ENCODE results near the gene ACKR1.

The ACKR1 gene

DNA sequence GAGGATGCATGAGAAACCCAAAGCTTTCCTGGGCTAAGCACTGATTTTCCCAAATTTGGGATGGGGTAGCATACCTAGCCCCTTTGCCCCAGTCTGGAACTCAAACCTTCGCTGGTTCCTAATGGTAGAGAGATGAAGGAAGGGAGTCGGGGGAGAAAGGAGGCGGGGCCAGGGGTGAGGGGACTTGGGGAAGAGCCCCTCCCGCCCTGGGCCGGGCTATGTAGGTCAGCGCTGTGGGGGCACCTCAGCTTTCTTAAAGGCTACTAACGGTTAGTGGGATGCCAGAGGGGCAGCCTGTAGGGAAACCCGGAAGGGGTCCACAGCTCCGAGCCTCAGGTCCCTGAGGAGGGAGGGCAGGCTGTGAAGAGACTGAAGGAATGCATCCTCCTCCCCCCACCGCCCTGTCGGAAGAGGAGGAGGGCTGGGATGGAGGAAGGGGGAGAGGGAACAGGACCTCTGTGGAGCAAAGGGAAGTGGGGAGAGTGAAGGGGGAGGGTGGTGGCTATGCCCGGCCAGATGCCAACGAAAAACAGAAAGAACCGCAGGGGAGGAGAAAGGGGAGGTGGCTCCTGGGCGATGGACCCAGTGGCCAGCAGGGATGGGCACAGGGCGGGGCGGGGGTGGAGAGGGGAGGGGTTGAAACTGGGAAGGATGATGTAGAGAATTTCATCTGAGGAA is 31.9 kb upstream of the ACKR1 start:
- Histone ChIP-seq H3K27ac (ENCODE audit: low read length) (no peak overlapping the region), H3K27me3 (ENCODE audit: low read depth, low read length) (peaks cover 10% of the 10 kb centered on the region), H3K9me3 (ENCODE audit: control insufficient read depth in 1 of 2, low read length in 2 of 2) (no peaks in the 10 kb centered on the region), H3K4me1 (ENCODE audit: control insufficient read depth in 1 of 2, insufficient read depth in 2 of 2, low read length in 2 of 2) (peaks cover 0 to 21% of the 10 kb centered on the region in 2 donors), H3K36me3 (ENCODE audit: control insufficient read depth in 1 of 2, insufficient read depth in 2 of 2, low read length in 2 of 2) (no peaks in the 10 kb centered on the region), H3K4me3 (ENCODE audit: low read depth in 1 of 2, low read length in 2 of 2) (peak overlapping the region; percentile 10 to 62)

DNA sequence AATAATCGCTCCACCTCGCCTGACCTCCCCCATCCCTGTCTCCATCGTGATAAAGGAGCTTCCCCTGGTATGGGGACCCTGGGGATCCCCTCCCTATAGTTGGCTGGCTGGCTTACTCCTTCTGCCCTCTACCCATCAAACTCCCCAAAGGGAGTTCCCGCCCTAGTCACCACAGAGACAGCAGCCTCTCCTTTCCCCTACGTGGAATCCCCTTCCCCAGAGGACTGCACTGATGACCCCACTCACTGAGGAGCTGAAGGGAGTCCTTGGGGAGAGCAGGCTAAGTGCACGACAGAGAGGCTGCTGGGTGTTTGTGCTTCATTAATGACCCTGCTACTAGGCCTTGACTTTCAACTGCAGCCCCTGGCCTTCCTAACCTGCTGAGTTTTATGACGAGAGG is 31.4 kb upstream of the ACKR1 start:
- no peak overlapping the region for H3K4me3 ChIP-seq (ENCODE audit: low read depth in 1 of 2, low read length in 2 of 2)
- no peaks in the 10 kb centered on the region for H3K36me3 ChIP-seq (ENCODE audit: control insufficient read depth in 1 of 2, insufficient read depth in 2 of 2, low read length in 2 of 2)
- H3K27ac ChIP-seq (ENCODE audit: low read length) = no peak overlapping the region
- no peaks in the 10 kb centered on the region for H3K9me3 ChIP-seq (ENCODE audit: control insufficient read depth in 1 of 2, low read length in 2 of 2)
- peaks cover 10% of the 10 kb centered on the region for H3K27me3 ChIP-seq (ENCODE audit: low read depth, low read length)
- H3K4me1 ChIP-seq (ENCODE audit: control insufficient read depth in 1 of 2, insufficient read depth in 2 of 2, low read length in 2 of 2) = peaks cover 0 to 21% of the 10 kb centered on the region in 2 donors

DNA sequence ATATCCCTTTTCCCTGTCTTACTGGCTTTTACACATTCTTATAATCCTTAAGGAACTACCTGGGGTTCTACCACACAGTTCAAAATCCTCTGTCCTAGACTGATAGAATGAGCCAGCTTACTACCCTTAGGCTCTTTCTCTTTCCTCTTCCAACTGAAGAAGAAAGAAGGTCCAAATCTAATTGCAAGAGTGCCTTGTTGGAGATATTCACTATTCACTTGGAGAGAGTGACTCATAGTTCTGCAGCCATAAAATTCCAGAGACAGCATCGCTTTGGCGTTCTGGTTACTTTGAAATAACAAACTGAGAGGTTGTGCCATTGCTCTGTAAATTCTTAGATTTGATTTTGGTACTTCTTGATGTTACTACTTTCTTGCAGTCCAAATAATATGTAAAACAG is 29.1 kb upstream of the ACKR1 start:
- no peaks in the 10 kb centered on the region for H3K36me3 ChIP-seq (ENCODE audit: control insufficient read depth in 1 of 2, insufficient read depth in 2 of 2, low read length in 2 of 2)
- no peaks in the 10 kb centered on the region for H3K9me3 ChIP-seq (ENCODE audit: control insufficient read depth in 1 of 2, low read length in 2 of 2)
- no peak overlapping the region for H3K4me3 ChIP-seq (ENCODE audit: low read depth in 1 of 2, low read length in 2 of 2)
- peaks cover 0 to 21% of the 10 kb centered on the region in 2 donors for H3K4me1 ChIP-seq (ENCODE audit: control insufficient read depth in 1 of 2, insufficient read depth in 2 of 2, low read length in 2 of 2)
- no peak overlapping the region for H3K27ac ChIP-seq (ENCODE audit: low read length)
- H3K27me3 ChIP-seq (ENCODE audit: low read depth, low read length) = peaks cover 9% of the 10 kb centered on the region

- H3K4me3 ChIP-seq (ENCODE audit: low read depth in 1 of 2, low read length in 2 of 2) = no peak overlapping the region
Measured at GRCh38 chr1:159177272-159177907, 27.3 kb upstream of the ACKR1 start.

DNA sequence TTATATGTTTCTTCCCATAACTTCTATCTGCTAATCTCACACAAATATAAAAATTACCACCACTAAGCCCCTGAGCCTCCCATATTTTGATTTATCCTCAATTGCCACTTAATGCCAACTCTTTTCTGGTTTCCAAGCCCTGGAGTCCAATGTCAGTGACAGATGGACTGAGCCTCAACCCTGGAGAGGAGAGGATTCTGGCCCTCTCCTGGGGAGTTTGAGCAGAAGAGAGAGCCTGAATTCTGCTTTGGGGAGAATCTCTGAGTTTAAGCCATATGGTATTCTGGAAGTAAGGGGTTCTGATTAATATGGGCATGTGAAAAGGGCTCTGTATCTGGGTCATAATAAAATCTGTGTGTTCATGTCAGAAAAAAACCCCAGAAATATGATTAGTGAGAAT is 24.8 kb upstream of the ACKR1 start:
- no peaks in the 10 kb centered on the region for H3K27me3 ChIP-seq (ENCODE audit: low read depth, low read length)
- no peaks in the 10 kb centered on the region for H3K36me3 ChIP-seq (ENCODE audit: control insufficient read depth in 1 of 2, insufficient read depth in 2 of 2, low read length in 2 of 2)
- H3K27ac ChIP-seq (ENCODE audit: low read length) = no peak overlapping the region
- no peaks in the 10 kb centered on the region for H3K4me1 ChIP-seq (ENCODE audit: control insufficient read depth in 1 of 2, insufficient read depth in 2 of 2, low read length in 2 of 2)
- H3K4me3 ChIP-seq (ENCODE audit: low read depth in 1 of 2, low read length in 2 of 2) = no peak overlapping the region
- H3K9me3 ChIP-seq (ENCODE audit: control insufficient read depth in 1 of 2, low read length in 2 of 2) = no peaks in the 10 kb centered on the region

More at GRCh38 chr1:159177272-159177907, 27.3 kb upstream of the ACKR1 start:
- Histone ChIP-seq H3K27me3 (ENCODE audit: low read depth, low read length) (peaks cover 4% of the 10 kb centered on the region), H3K36me3 (ENCODE audit: control insufficient read depth in 1 of 2, insufficient read depth in 2 of 2, low read length in 2 of 2) (no peaks in the 10 kb centered on the region), H3K27ac (ENCODE audit: low read length) (no peak overlapping the region), H3K4me1 (ENCODE audit: control insufficient read depth in 1 of 2, insufficient read depth in 2 of 2, low read length in 2 of 2) (peaks cover 0 to 5% of the 10 kb centered on the region in 2 donors), H3K9me3 (ENCODE audit: control insufficient read depth in 1 of 2, low read length in 2 of 2) (no peaks in the 10 kb centered on the region)

GRCh38 chr1:159180516-159180915 is 24.2 kb upstream of the ACKR1 start:
- Histone ChIP-seq H3K36me3 (ENCODE audit: control insufficient read depth in 1 of 2, insufficient read depth in 2 of 2, low read length in 2 of 2) (no peaks in the 10 kb centered on the region), H3K27ac (ENCODE audit: low read length) (no peak overlapping the region), H3K4me3 (ENCODE audit: low read depth in 1 of 2, low read length in 2 of 2) (no peak overlapping the region), H3K27me3 (ENCODE audit: low read depth, low read length) (no peaks in the 10 kb centered on the region), H3K9me3 (ENCODE audit: control insufficient read depth in 1 of 2, low read length in 2 of 2) (no peaks in the 10 kb centered on the region), H3K4me1 (ENCODE audit: control insufficient read depth in 1 of 2, insufficient read depth in 2 of 2, low read length in 2 of 2) (no peaks in the 10 kb centered on the region)

DNA sequence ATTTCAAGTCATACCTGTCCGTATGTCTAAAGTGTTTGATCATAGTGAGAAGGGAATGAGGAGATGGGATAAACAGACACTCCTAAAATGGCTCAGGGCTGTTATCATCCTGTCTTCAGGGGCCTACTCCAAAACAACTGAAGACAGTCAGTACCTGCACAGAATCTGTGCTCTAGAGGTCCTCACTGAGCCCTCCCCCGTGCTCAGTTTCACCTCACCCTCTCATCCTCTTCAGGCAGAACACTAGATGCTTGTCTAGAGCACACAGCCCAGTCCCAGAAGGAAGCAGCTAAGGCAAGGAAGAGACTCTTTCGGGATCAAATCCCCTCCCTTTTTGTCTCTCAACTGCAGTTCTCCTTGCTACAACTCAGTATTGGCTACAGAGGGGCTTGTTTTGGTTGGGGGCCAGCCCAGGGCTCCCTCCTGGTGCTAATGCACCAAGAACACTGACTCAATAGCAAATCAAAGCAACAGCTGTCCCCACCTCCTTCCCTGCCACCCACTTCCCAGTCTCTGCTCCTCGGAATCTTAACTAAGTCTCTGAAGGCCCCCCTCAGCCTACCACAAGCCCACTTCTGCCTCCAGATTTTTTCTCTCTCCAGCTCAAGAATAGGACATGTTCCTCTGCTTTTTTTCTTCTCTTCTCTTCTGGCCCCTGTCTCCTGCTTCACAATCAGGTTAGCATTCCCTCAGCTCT is 23.2 kb upstream of the ACKR1 start:
- no peaks in the 10 kb centered on the region for H3K9me3 ChIP-seq (ENCODE audit: control insufficient read depth in 1 of 2, low read length in 2 of 2)
- no peaks in the 10 kb centered on the region for H3K36me3 ChIP-seq (ENCODE audit: control insufficient read depth in 1 of 2, insufficient read depth in 2 of 2, low read length in 2 of 2)
- H3K4me3 ChIP-seq (ENCODE audit: low read depth in 1 of 2, low read length in 2 of 2) = no peak overlapping the region
- H3K4me1 ChIP-seq (ENCODE audit: control insufficient read depth in 1 of 2, insufficient read depth in 2 of 2, low read length in 2 of 2) = no peaks in the 10 kb centered on the region
- no peak overlapping the region for H3K27ac ChIP-seq (ENCODE audit: low read length)
- no peaks in the 10 kb centered on the region for H3K27me3 ChIP-seq (ENCODE audit: low read depth, low read length)

DNA sequence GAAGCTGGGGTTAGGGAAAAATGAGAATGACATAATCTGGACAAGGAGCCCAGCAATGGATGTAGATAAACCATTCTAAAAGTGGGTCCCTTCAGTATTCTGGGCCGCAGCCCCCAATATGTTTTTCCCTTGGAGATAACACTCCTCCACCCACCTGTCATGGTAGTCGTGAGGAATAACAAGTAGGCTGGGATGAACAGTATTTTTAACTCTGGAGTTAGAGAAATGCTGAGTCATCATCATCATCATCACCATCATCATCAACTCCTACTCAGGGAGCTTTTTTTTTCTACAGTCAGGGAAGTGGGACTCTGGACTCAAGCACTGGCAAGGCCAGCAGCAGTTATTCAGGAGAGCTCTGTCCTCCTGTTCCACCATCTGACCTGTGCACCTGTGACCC is 20.5 kb upstream of the ACKR1 start:
- peaks cover 4% of the 10 kb centered on the region for H3K27me3 ChIP-seq (ENCODE audit: low read depth, low read length)
- no peaks in the 10 kb centered on the region for H3K36me3 ChIP-seq (ENCODE audit: control insufficient read depth in 1 of 2, insufficient read depth in 2 of 2, low read length in 2 of 2)
- no peaks in the 10 kb centered on the region for H3K9me3 ChIP-seq (ENCODE audit: control insufficient read depth in 1 of 2, low read length in 2 of 2)
- no peak overlapping the region for H3K27ac ChIP-seq (ENCODE audit: low read length)
- H3K4me3 ChIP-seq (ENCODE audit: low read depth in 1 of 2, low read length in 2 of 2) = no peak overlapping the region
- H3K4me1 ChIP-seq (ENCODE audit: control insufficient read depth in 1 of 2, insufficient read depth in 2 of 2, low read length in 2 of 2) = no peaks in the 10 kb centered on the region

DNA sequence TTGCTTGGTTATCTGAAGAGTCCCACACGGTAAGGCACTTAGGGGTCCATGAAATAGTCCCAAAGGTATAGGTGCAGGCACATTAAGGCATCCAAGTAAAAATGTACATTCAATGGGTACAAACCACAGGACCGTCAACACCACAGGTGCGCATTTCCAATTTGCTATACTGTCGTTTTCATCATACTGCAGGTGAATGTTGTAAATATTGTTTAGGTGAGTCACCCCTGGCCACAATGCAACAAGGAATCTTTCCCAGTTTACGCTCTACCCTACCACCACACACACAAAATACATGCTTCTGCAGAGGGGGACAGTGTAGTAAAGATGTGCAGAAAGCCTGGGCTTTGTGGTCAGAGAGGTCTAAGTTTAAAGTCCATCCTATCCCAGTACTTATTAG is 19.6 kb upstream of the ACKR1 start:
- H3K36me3 ChIP-seq (ENCODE audit: control insufficient read depth in 1 of 2, insufficient read depth in 2 of 2, low read length in 2 of 2) = no peaks in the 10 kb centered on the region
- no peaks in the 10 kb centered on the region for H3K9me3 ChIP-seq (ENCODE audit: control insufficient read depth in 1 of 2, low read length in 2 of 2)
- peaks cover 4% of the 10 kb centered on the region for H3K27me3 ChIP-seq (ENCODE audit: low read depth, low read length)
- no peak overlapping the region for H3K27ac ChIP-seq (ENCODE audit: low read length)
- no peak overlapping the region for H3K4me3 ChIP-seq (ENCODE audit: low read depth in 1 of 2, low read length in 2 of 2)
- no peaks in the 10 kb centered on the region for H3K4me1 ChIP-seq (ENCODE audit: control insufficient read depth in 1 of 2, insufficient read depth in 2 of 2, low read length in 2 of 2)

GRCh38 chr1:159187033-159187432 is 17.6 kb upstream of the ACKR1 start:
- no peak overlapping the region for H3K4me3 ChIP-seq (ENCODE audit: low read depth in 1 of 2, low read length in 2 of 2)
- H3K36me3 ChIP-seq (ENCODE audit: control insufficient read depth in 1 of 2, insufficient read depth in 2 of 2, low read length in 2 of 2) = no peaks in the 10 kb centered on the region
- peaks cover 9% of the 10 kb centered on the region for H3K27me3 ChIP-seq (ENCODE audit: low read depth, low read length)
- H3K27ac ChIP-seq (ENCODE audit: low read length) = no peak overlapping the region
- H3K9me3 ChIP-seq (ENCODE audit: control insufficient read depth in 1 of 2, low read length in 2 of 2) = no peaks in the 10 kb centered on the region
- no peaks in the 10 kb centered on the region for H3K4me1 ChIP-seq (ENCODE audit: control insufficient read depth in 1 of 2, insufficient read depth in 2 of 2, low read length in 2 of 2)

- H3K27ac ChIP-seq (ENCODE audit: low read length) = no peak overlapping the region
- no peaks in the 10 kb centered on the region for H3K4me1 ChIP-seq (ENCODE audit: control insufficient read depth in 1 of 2, insufficient read depth in 2 of 2, low read length in 2 of 2)
- peak overlapping the region; percentile 9 to 45 for H3K4me3 ChIP-seq (ENCODE audit: low read depth in 1 of 2, low read length in 2 of 2)
- no peaks in the 10 kb centered on the region for H3K36me3 ChIP-seq (ENCODE audit: control insufficient read depth in 1 of 2, insufficient read depth in 2 of 2, low read length in 2 of 2)
- no peaks in the 10 kb centered on the region for H3K9me3 ChIP-seq (ENCODE audit: control insufficient read depth in 1 of 2, low read length in 2 of 2)
- peaks cover 9% of the 10 kb centered on the region for H3K27me3 ChIP-seq (ENCODE audit: low read depth, low read length)
Measured at GRCh38 chr1:159187647-159188374, 16.9 kb upstream of the ACKR1 start.
